Stomach (tissue), 4 donors: ENCODE results near the gene WNT4.
"Not testable (repeated sequence)": the region's sequence is repeated elsewhere in the genome, so short reads cannot be mapped to it uniquely, and the experiment has no call there.

Source experiments
- POLR2A ChIP-seq, 4 donors: fragments of 450-650 bp; IDR thresholded peaks; one replicate each; pipeline ENCODE4 v1.6.1; 2016; ENCODE audit warnings: antibody characterized with exemption in 4 of 4, control low read depth in 2 of 4, mild to moderate bottlenecking in 1 of 4, moderate library complexity in 1 of 4
- TF ChIP-seq, protein P1 (sequence below), 7 experiments: fragments of 450-650 bp in 4 of 7; fragments of 200-600 bp in 3 of 7; sonication (generic) in 3 of 7; IDR thresholded peaks; one replicate each; pipeline ENCODE4 v1.5.1; 2016 to 2019; ENCODE audit warnings: antibody characterized with exemption in 7 of 7, control low read depth in 2 of 7, mild to moderate bottlenecking in 1 of 7

DNA sequence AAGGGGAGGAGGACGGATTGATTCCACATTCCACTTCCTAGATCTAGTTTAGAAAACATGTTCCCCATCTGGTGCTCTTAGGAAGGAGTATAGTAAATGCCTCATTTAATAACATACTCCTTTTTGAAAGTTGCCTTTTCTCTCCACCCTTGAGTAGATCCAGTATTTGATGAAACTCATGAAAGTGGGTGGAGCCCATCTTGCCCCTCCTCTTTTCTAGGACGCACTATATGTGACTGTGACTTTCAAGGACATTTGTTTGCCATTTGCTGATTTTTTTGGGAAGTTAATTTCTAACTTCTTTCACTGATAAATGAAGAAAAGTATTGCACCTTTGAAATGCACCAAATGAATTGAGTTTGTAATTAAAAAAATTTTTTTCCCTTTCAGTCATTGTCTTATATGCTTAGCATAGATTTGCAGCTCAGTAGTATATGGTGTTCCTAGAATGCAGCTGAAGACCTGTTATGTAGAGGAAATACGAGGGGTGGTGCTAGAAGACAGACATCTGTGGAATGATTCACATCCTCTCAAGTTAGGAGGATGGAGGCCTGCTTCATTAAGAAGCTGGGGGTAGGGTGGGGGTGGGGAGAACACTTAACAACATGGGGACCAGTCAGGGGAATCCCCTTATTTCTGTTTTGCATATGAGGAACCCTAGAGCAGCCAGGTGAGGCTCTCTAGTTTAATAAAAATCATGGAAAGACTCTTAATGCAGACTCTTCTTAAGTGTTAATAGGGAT lies 50.7 kb downstream of the WNT4 start:
- TF ChIP-seq, protein P1, sequence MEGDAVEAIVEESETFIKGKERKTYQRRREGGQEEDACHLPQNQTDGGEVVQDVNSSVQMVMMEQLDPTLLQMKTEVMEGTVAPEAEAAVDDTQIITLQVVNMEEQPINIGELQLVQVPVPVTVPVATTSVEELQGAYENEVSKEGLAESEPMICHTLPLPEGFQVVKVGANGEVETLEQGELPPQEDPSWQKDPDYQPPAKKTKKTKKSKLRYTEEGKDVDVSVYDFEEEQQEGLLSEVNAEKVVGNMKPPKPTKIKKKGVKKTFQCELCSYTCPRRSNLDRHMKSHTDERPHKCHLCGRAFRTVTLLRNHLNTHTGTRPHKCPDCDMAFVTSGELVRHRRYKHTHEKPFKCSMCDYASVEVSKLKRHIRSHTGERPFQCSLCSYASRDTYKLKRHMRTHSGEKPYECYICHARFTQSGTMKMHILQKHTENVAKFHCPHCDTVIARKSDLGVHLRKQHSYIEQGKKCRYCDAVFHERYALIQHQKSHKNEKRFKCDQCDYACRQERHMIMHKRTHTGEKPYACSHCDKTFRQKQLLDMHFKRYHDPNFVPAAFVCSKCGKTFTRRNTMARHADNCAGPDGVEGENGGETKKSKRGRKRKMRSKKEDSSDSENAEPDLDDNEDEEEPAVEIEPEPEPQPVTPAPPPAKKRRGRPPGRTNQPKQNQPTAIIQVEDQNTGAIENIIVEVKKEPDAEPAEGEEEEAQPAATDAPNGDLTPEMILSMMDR (IDR thresholded peaks at IDR 0.05) = not testable (repeated sequence)
- TF ChIP-seq POLR2A (IDR thresholded peaks at IDR 0.05) = not testable (repeated sequence)
